HL-60 (cell line): ENCODE measurements around the gene EPHB4.

Source experiments
- POLR2AphosphoS5 ChIP-seq: IDR thresholded peaks from 2 replicates; pipeline ENCODE4 v1.6.1; 2012; ENCODE audit warnings: low read depth
- TF ChIP-seq, protein P1 (sequence below): IDR thresholded peaks from one replicate; pipeline ENCODE4 v1.5.1; 2011; ENCODE audit warnings: low read length, control low read depth, inconsistent platforms; ENCODE audit not compliant: insufficient read depth

DNA sequence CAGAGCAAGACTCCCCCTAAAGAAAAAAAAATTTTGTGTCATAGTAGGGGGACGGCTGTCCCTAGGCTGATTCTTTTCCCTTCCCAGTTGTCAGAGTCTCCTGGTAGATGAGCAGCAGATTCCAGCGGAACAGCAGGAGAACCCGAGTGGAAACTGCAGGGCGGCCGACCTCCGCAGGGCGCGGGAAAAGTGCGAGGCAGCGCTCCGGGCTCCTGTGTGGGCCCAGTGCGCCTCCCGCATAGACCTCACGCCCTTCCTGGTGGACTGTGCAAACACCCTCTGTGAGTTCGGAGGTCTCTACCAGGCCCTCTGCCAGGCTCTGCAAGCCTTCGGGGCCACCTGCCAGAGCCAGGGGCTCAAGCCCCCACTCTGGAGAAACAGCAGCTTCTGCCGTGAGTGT is 48.0 kb downstream of the EPHB4 start:
- TF ChIP-seq, protein P1, sequence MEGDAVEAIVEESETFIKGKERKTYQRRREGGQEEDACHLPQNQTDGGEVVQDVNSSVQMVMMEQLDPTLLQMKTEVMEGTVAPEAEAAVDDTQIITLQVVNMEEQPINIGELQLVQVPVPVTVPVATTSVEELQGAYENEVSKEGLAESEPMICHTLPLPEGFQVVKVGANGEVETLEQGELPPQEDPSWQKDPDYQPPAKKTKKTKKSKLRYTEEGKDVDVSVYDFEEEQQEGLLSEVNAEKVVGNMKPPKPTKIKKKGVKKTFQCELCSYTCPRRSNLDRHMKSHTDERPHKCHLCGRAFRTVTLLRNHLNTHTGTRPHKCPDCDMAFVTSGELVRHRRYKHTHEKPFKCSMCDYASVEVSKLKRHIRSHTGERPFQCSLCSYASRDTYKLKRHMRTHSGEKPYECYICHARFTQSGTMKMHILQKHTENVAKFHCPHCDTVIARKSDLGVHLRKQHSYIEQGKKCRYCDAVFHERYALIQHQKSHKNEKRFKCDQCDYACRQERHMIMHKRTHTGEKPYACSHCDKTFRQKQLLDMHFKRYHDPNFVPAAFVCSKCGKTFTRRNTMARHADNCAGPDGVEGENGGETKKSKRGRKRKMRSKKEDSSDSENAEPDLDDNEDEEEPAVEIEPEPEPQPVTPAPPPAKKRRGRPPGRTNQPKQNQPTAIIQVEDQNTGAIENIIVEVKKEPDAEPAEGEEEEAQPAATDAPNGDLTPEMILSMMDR = no peak
- no peak for TF ChIP-seq POLR2AphosphoS5
